ENCODE results near the gene YBX1.

DNA sequence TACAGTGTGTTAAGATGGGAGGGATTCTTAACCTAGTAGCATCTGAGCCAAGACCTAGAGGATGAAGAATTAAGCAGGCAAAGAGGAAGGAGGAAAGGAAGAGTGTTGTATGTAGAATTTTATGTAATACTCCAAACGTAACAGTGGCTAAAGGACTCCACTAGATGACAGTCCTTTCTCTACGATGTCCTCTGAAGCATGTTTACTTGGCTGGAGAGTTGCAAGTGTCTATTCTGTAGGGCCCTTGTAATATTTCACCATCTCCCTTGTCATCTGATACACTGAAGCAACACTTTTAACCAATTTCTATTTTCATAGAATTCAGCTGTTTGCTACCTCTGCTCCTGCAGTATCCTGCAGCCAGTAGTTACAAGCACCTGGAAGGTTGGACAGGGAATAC lies 2.2 kb upstream of the YBX1 start:
- TF ChIP-seq NCOA1 (CRISPR knock-in tag; IDR thresholded peaks at IDR 0.05): no peak
- TF ChIP-seq, protein P1, sequence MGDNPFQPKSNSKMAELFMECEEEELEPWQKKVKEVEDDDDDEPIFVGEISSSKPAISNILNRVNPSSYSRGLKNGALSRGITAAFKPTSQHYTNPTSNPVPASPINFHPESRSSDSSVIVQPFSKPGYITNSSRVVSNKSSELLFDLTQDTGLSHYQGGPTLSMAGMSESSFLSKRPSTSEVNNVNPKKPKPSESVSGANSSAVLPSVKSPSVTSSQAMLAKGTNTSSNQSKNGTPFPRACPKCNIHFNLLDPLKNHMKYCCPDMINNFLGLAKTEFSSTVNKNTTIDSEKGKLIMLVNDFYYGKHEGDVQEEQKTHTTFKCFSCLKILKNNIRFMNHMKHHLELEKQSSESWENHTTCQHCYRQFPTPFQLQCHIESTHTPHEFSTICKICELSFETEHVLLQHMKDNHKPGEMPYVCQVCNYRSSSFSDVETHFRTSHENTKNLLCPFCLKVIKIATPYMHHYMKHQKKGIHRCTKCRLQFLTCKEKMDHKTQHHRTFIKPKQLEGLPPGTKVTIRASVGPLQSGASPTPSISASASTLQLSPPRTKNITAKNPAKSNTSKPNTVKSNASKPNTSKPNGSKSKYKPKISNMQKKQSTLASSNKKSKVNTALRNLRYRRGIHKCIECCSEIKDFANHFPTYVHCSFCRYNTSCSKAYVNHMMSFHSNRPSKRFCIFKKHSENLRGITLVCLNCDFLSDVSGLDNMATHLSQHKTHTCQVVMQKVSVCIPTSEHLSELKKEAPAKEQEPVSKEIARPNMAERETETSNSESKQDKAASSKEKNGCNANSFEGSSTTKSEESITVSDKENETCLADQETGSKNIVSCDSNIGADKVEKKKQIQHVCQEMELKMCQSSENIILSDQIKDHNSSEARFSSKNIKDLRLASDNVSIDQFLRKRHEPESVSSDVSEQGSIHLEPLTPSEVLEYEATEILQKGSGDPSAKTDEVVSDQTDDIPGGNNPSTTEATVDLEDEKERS (CRISPR knock-in tag; IDR thresholded peaks at IDR 0.05): no peak
- TF ChIP-seq, protein P2, sequence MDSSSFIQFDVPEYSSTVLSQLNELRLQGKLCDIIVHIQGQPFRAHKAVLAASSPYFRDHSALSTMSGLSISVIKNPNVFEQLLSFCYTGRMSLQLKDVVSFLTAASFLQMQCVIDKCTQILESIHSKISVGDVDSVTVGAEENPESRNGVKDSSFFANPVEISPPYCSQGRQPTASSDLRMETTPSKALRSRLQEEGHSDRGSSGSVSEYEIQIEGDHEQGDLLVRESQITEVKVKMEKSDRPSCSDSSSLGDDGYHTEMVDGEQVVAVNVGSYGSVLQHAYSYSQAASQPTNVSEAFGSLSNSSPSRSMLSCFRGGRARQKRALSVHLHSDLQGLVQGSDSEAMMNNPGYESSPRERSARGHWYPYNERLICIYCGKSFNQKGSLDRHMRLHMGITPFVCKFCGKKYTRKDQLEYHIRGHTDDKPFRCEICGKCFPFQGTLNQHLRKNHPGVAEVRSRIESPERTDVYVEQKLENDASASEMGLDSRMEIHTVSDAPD (CRISPR knock-in tag; IDR thresholded peaks at IDR 0.05): no peak
- no peak for TF ChIP-seq TCF12 (IDR thresholded peaks at IDR 0.05)
- TF ChIP-seq TCF12 (CRISPR knock-in tag; IDR thresholded peaks at IDR 0.05): no peak
- no peak for TF ChIP-seq FOXM1 (CRISPR knock-in tag; IDR thresholded peaks at IDR 0.05)
- TF ChIP-seq ZNF670 (CRISPR knock-in tag; IDR thresholded peaks at IDR 0.05; ENCODE audit: borderline replicate concordance): no peak
- TF ChIP-seq ZNF564 (CRISPR knock-in tag; IDR thresholded peaks at IDR 0.05): no peak
- no peak for TF ChIP-seq EZH2 (conservative IDR thresholded peaks at IDR 0.05; ENCODE audit: low read depth, low read length)
- TF ChIP-seq ZNF274 (CRISPR knock-in tag; IDR thresholded peaks at IDR 0.05): no peak
- no peak for TF ChIP-seq U2AF2 (IDR thresholded peaks at IDR 0.05; ENCODE audit: low read depth, low read length)
- no peak for TF ChIP-seq SUZ12 (IDR thresholded peaks at IDR 0.05; ENCODE audit: low read depth, low read length)
- no peak for TF ChIP-seq HOXA9 (CRISPR knock-in tag; IDR thresholded peaks at IDR 0.05; ENCODE audit: borderline replicate concordance)

Data from HepG2 (cell line).